Mesenchymal stem cell (in vitro differentiated cells and primary cell): ENCODE measurements around the gene ALDH1A3.
A peak's percentile ranks its signal among the peaks of the same experiment; 100 is the strongest.

ENCODE experiments used
- DNase-seq: peaks from one replicate; pipeline ENCODE4 v3.0.0-alpha.2; 2013
- H2AFZ ChIP-seq: one replicate; pipeline ENCODE4 v1.6.1; 2013; ENCODE audit warnings: low read depth, mild to moderate bottlenecking, control low read depth, inconsistent platforms, low read length, moderate library complexity
- H2AK5ac ChIP-seq: 2 replicates; pipeline ENCODE4 v1.6.1; 2013; ENCODE audit warnings: low read length, moderate library complexity, mild to moderate bottlenecking, inconsistent platforms; ENCODE audit not compliant: severe bottlenecking
- H2BK120ac ChIP-seq: one replicate; pipeline ENCODE4 v1.6.1; 2013; ENCODE audit warnings: low read depth, mild to moderate bottlenecking, inconsistent platforms, low read length, moderate library complexity
- H2BK12ac ChIP-seq, 2 experiments: one replicate each; pipeline ENCODE4 v1.6.1; 2013; ENCODE audit warnings: inconsistent platforms in 2 of 2, low read length in 2 of 2, mild to moderate bottlenecking in 2 of 2, moderate library complexity in 2 of 2, control low read depth in 1 of 2
- H2BK15ac ChIP-seq: one replicate; pipeline ENCODE4 v1.6.1; 2013; ENCODE audit warnings: mild to moderate bottlenecking, low read depth, inconsistent platforms; ENCODE audit not compliant: poor library complexity, severe bottlenecking
- H2BK5ac ChIP-seq: 2 replicates; pipeline ENCODE4 v1.6.1; 2013; ENCODE audit warnings: low read depth, mild to moderate bottlenecking, low read length, control low read depth, inconsistent platforms; ENCODE audit not compliant: poor library complexity, severe bottlenecking
- H3K14ac ChIP-seq, 2 experiments: one replicate each; pipeline ENCODE4 v1.6.1; 2013; ENCODE audit warnings: inconsistent platforms in 2 of 2, low read length in 2 of 2, control low read depth in 1 of 2, mild to moderate bottlenecking in 1 of 2, moderate library complexity in 1 of 2
- H3K18ac ChIP-seq, 2 experiments: one replicate each; pipeline ENCODE4 v1.6.1; 2013; ENCODE audit warnings: inconsistent platforms in 2 of 2, low read length in 2 of 2, control low read depth in 1 of 2, low read depth in 1 of 2, mild to moderate bottlenecking in 1 of 2
- H3K23ac ChIP-seq, 2 experiments: one replicate each; pipeline ENCODE4 v1.6.1; 2013; ENCODE audit warnings: inconsistent platforms in 2 of 2, low read length in 2 of 2, mild to moderate bottlenecking in 2 of 2, moderate library complexity in 2 of 2, control low read depth in 1 of 2
- H3K27ac ChIP-seq: 2 replicates; pipeline ENCODE4 v1.5.1; 2013; ENCODE audit warnings: mild to moderate bottlenecking, moderate library complexity, low read length, control low read depth, inconsistent platforms; ENCODE audit not compliant: poor library complexity, severe bottlenecking
- H3K27me3 ChIP-seq, 2 experiments: 2 replicates each; pipeline versions ENCODE4 v1.6.1 to v1.7.0; 2013; ENCODE audit warnings: low read length in 2 of 2, mild to moderate bottlenecking in 2 of 2, moderate library complexity in 2 of 2, control low read depth in 1 of 2, inconsistent platforms in 1 of 2; ENCODE audit not compliant: control insufficient read depth in 1 of 2, insufficient read depth in 1 of 2
- H3K36me3 ChIP-seq, 2 experiments: 2 replicates each; pipeline versions ENCODE4 v1.6.1 to v1.7.0; 2013; ENCODE audit warnings: low read length in 2 of 2, control low read depth in 1 of 2, inconsistent platforms in 1 of 2, low read depth in 1 of 2, mild to moderate bottlenecking in 1 of 2; ENCODE audit not compliant: insufficient read depth in 2 of 2, control insufficient read depth in 1 of 2
- H3K4ac ChIP-seq, 2 experiments: one replicate each; pipeline ENCODE4 v1.6.1; 2013; ENCODE audit warnings: inconsistent platforms in 2 of 2, low read length in 2 of 2, mild to moderate bottlenecking in 2 of 2, moderate library complexity in 2 of 2, control low read depth in 1 of 2, low read depth in 1 of 2
- H3K4me1 ChIP-seq: 2 replicates; pipeline ENCODE4 v1.6.1; 2013; ENCODE audit warnings: low read depth, low read length, control low read depth; ENCODE audit not compliant: control insufficient read depth, insufficient read depth
- H3K4me2 ChIP-seq: 2 replicates; pipeline ENCODE4 v1.6.1; 2013; ENCODE audit warnings: low read length, mild to moderate bottlenecking, inconsistent platforms; ENCODE audit not compliant: poor library complexity, severe bottlenecking
- H3K4me3 ChIP-seq, 2 experiments: 2 replicates each; pipeline versions ENCODE4 v1.5.1 to v1.7.0; 2013; ENCODE audit warnings: low read length in 2 of 2, mild to moderate bottlenecking in 2 of 2, control low read depth in 1 of 2, low read depth in 1 of 2; ENCODE audit not compliant: insufficient read depth in 1 of 2
- H3K79me1 ChIP-seq: replicated peaks from 2 replicates; pipeline ENCODE4 v1.6.1; 2013; ENCODE audit warnings: mild to moderate bottlenecking, control low read depth, low read length, inconsistent platforms; ENCODE audit not compliant: poor library complexity, severe bottlenecking
- H3K9ac ChIP-seq: 2 replicates; pipeline ENCODE4 v1.7.0; 2013; ENCODE audit warnings: mild to moderate bottlenecking, low read length, moderate library complexity
- H3K9me3 ChIP-seq: 2 replicates; pipeline ENCODE4 v1.7.0; 2013; ENCODE audit warnings: mild to moderate bottlenecking, low read length; ENCODE audit not compliant: control insufficient read depth
- H4K8ac ChIP-seq: one replicate; pipeline ENCODE4 v1.6.1; 2013; ENCODE audit warnings: inconsistent platforms, mild to moderate bottlenecking, low read length, moderate library complexity
- H4K91ac ChIP-seq: one replicate; pipeline ENCODE4 v1.6.1; 2013; ENCODE audit warnings: mild to moderate bottlenecking, low read length, inconsistent platforms
- WGBS: methylation state at CpG from one replicate; pipeline ENCODE4 v1.1.7; 2013; ENCODE audit warnings: mixed read lengths; 5-methylcytosine and 5-hydroxymethylcytosine counted together

Gene ALDH1A3

GRCh38 chr15:100901296-100901695 is 21.7 kb downstream of the ALDH1A3 start:
- H3K4ac ChIP-seq, result no peak overlapping the region
- no peak overlapping the region for H3K4me2 ChIP-seq
- H3K14ac ChIP-seq, result no peak overlapping the region
- H3K9me3 ChIP-seq, result no peaks in the 10 kb centered on the region
- no peak overlapping the region for H2AFZ ChIP-seq
- no peak overlapping the region for H3K23ac ChIP-seq
- H4K8ac ChIP-seq, result no peak overlapping the region
- no peak overlapping the region for H2BK120ac ChIP-seq
- H3K27me3 ChIP-seq, result peaks cover 0 to 30% of the 10 kb centered on the region in 2 experiments
- DNase-seq, result no peak
- no peaks in the 10 kb centered on the region for H3K79me1 ChIP-seq
- no peak overlapping the region for H2BK5ac ChIP-seq
- peaks cover 0 to 67% of the 10 kb centered on the region in 2 experiments for H3K36me3 ChIP-seq
- no peak overlapping the region for H2AK5ac ChIP-seq
- 89% methylated on average over 2 of the region's 3 CpGs for WGBS
- H4K91ac ChIP-seq, result no peak overlapping the region
- H2BK12ac ChIP-seq, result no peak overlapping the region
- H3K9ac ChIP-seq, result peak overlapping the region; percentile 83
- H3K4me3 ChIP-seq, result no peak overlapping the region
- H2BK15ac ChIP-seq, result no peak overlapping the region
- peaks cover 3% of the 10 kb centered on the region for H3K4me1 ChIP-seq
- no peak overlapping the region for H3K27ac ChIP-seq
- H3K18ac ChIP-seq, result no peak overlapping the region

- Histone ChIP-seq H3K23ac (no peak overlapping the region), H3K9me3 (no peaks in the 10 kb centered on the region), H2BK5ac (no peak overlapping the region), H3K27ac (no peak overlapping the region), H3K4ac (no peak overlapping the region), H4K8ac (no peak overlapping the region), H2BK15ac (no peak overlapping the region), H2AFZ (no peak overlapping the region), H3K4me1 (peaks cover 3% of the 10 kb centered on the region), H3K36me3 (peaks cover 0 to 67% of the 10 kb centered on the region in 2 experiments), H2AK5ac (no peak overlapping the region), H3K4me2 (no peak overlapping the region), H2BK120ac (no peak overlapping the region), H4K91ac (no peak overlapping the region), H2BK12ac (no peak overlapping the region), H3K4me3 (peak overlapping the region in 1 of 2 experiments; percentile 58), H3K18ac (no peak overlapping the region), H3K27me3 (peaks cover 0 to 30% of the 10 kb centered on the region in 2 experiments), H3K9ac (peak overlapping the region; percentile 83), H3K79me1 (no peaks in the 10 kb centered on the region), H3K14ac (no peak overlapping the region)
- DNase-seq, result no peak
- 95% methylated on average over 13 of the region's 14 CpGs for WGBS
These were observed 22.2 kb downstream of the ALDH1A3 start for GRCh38 chr15:100901702-100902435.

- H3K4me1 ChIP-seq, result peaks cover 3% of the 10 kb centered on the region
- H2BK12ac ChIP-seq, result no peak overlapping the region
- H2BK15ac ChIP-seq, result no peak overlapping the region
- 79% methylated on average over 22 of the region's 22 CpGs for WGBS
- no peak overlapping the region for H2AFZ ChIP-seq
- H3K4me3 ChIP-seq, result peak overlapping the region in 1 of 2 experiments; percentile 58
- H3K4ac ChIP-seq, result no peak overlapping the region
- H3K27me3 ChIP-seq, result peaks cover 0 to 30% of the 10 kb centered on the region in 2 experiments
- peak overlapping the region; percentile 70 for H4K91ac ChIP-seq
- H3K79me1 ChIP-seq, result no peaks in the 10 kb centered on the region
- no peak overlapping the region for H3K27ac ChIP-seq
- peak overlapping the region; percentile 56 for H4K8ac ChIP-seq
- H2AK5ac ChIP-seq, result no peak overlapping the region
- no peak for DNase-seq
- peak overlapping the region; percentile 83 for H3K9ac ChIP-seq
- H3K36me3 ChIP-seq, result peaks cover 0 to 67% of the 10 kb centered on the region in 2 experiments
- H2BK5ac ChIP-seq, result no peak overlapping the region
- H3K23ac ChIP-seq, result no peak overlapping the region
- no peak overlapping the region for H2BK120ac ChIP-seq
- no peaks in the 10 kb centered on the region for H3K9me3 ChIP-seq
- no peak overlapping the region for H3K18ac ChIP-seq
- no peak overlapping the region for H3K14ac ChIP-seq
- H3K4me2 ChIP-seq, result no peak overlapping the region
These were observed 23.0 kb downstream of the ALDH1A3 start for GRCh38 chr15:100902436-100903167.

- Histone ChIP-seq H3K79me1 (no peaks in the 10 kb centered on the region), H3K4me2 (no peak overlapping the region)
- 88% methylated on average over 2 of the region's 3 CpGs for WGBS
These were observed 23.5 kb downstream of the ALDH1A3 start for GRCh38 chr15:100903168-100903554.

More at GRCh38 chr15:100903168-100903554, 23.5 kb downstream of the ALDH1A3 start:
- peaks cover 3% of the 10 kb centered on the region for H3K4me1 ChIP-seq
- no peak overlapping the region for H3K4ac ChIP-seq
- H4K8ac ChIP-seq, result no peak overlapping the region
- H3K9ac ChIP-seq, result peak overlapping the region; percentile 83
- no peak overlapping the region for H3K18ac ChIP-seq
- H3K23ac ChIP-seq, result no peak overlapping the region
- H4K91ac ChIP-seq, result no peak overlapping the region
- H3K9me3 ChIP-seq, result no peaks in the 10 kb centered on the region
- no peak overlapping the region for H2AFZ ChIP-seq
- peaks cover 0 to 28% of the 10 kb centered on the region in 2 experiments for H3K27me3 ChIP-seq
- no peak for DNase-seq
- H3K14ac ChIP-seq, result no peak overlapping the region
- H2BK120ac ChIP-seq, result no peak overlapping the region
- H2BK12ac ChIP-seq, result no peak overlapping the region
- H2AK5ac ChIP-seq, result no peak overlapping the region
- H3K36me3 ChIP-seq, result peaks cover 0 to 65% of the 10 kb centered on the region in 2 experiments
- no peak overlapping the region for H3K27ac ChIP-seq
- no peak overlapping the region for H2BK5ac ChIP-seq
- H3K4me3 ChIP-seq, result no peak overlapping the region
- no peak overlapping the region for H2BK15ac ChIP-seq
